RWPE1 (cell line): ENCODE measurements around the gene SULT1E1.

Experiments used
- CTCF ChIA-PET: fragments of 350-600 bp; sonication (Branson Sonifier 250); formaldehyde crosslinking; extraction: SDS; loops from one replicate; lab custom pipeline; 2021; lab: Yijun Ruan, JAX
- POLR2A ChIA-PET: fragments of 400-600 bp; formaldehyde crosslinking; extraction: SDS; loops from one replicate; lab custom pipeline; 2020; ENCODE audit warnings: antibody characterized with exemption; ENCODE audit not compliant: low non-redundant PET; lab: Yijun Ruan, JAX
- DNase-seq: peaks from one replicate; pipeline ENCODE4 v3.0.0; 2012; ENCODE audit warnings: low spot score
- H3K27ac ChIP-seq: fragments of 450-650 bp; 2 replicates; pipeline ENCODE4 v1.5.1; 2017
- CTCF ChIP-seq: fragments of 450-650 bp; conservative IDR thresholded peaks from 2 replicates; pipeline ENCODE4 v1.5.1; 2017; ENCODE audit warnings: low read depth, mild to moderate bottlenecking

The SULT1E1 gene

GRCh38 chr4:69823048-69823447 lies 36.9 kb downstream of the SULT1E1 start:
- ChIA-PET CTCF (interaction anchor here (0.8 to 1.2 kb wide), 4 partner anchors 11 to 133 kb away, joined by 3 to 7 read pairs (median 6); no protein-coding TSS in a partner anchor), POLR2A (no interaction called here)
- no peak overlapping the region for H3K27ac ChIP-seq
- TF ChIP-seq CTCF = no peak
- DNase-seq = no peak

GRCh38 chr4:69822198-69822597 lies 37.7 kb downstream of the SULT1E1 start:
- DNase-seq = no peak
- ChIA-PET CTCF (no interaction called here), POLR2A (no interaction called here)
- TF ChIP-seq CTCF = no peak
- no peak overlapping the region for H3K27ac ChIP-seq

GRCh38 chr4:69818060-69818639 lies 41.8 kb downstream of the SULT1E1 start:
- no peak for TF ChIP-seq CTCF
- no peak overlapping the region for H3K27ac ChIP-seq
- ChIA-PET CTCF (no interaction called here), POLR2A (no interaction called here)
- no peak for DNase-seq

- H3K27ac ChIP-seq = no peak overlapping the region
- ChIA-PET POLR2A (no interaction called here), CTCF (no interaction called here)
- no peak for DNase-seq
- no peak for TF ChIP-seq CTCF
Observed at GRCh38 chr4:69816236-69816635, 43.7 kb downstream of the SULT1E1 start.

- POLR2A ChIA-PET = no interaction called here
Observed at GRCh38 chr4:69813628-69814027, 46.3 kb downstream of the SULT1E1 start.

GRCh38 chr4:69811166-69811565 lies 48.8 kb downstream of the SULT1E1 start:
- ChIA-PET POLR2A (no interaction called here), CTCF (no interaction called here)
- TF ChIP-seq CTCF = no peak
- no peak overlapping the region for H3K27ac ChIP-seq
- DNase-seq = no peak

More at GRCh38 chr4:69813628-69814027, 46.3 kb downstream of the SULT1E1 start:
- TF ChIP-seq CTCF = no peak
- H3K27ac ChIP-seq = no peak overlapping the region
- CTCF ChIA-PET = interaction anchor here (0.7 kb wide), 1 partner anchor 13 kb away, joined by 3 read pairs; no protein-coding TSS in a partner anchor
- DNase-seq = no peak
